NT2/D1 (cell line): Measurements from ENCODE around the gene REST.

ENCODE experiments used
- DNase-seq: peaks from one replicate; pipeline ENCODE4 v3.0.0-alpha.2; 2011; ENCODE audit warnings: low read depth, low spot score
- H3K27me3 ChIP-seq: 2 replicates; pipeline ENCODE4 v1.6.0; 2011; ENCODE audit warnings: mild to moderate bottlenecking; ENCODE audit not compliant: insufficient read length, insufficient read depth
- H3K36me3 ChIP-seq: 2 replicates; pipeline ENCODE4 v1.6.1; 2011; ENCODE audit warnings: mild to moderate bottlenecking, low read length, mixed read lengths; ENCODE audit not compliant: insufficient read depth, insufficient read length
- H3K4me1 ChIP-seq: 2 replicates; pipeline ENCODE4 v1.5.1; 2011; ENCODE audit not compliant: insufficient read depth, insufficient read length
- H3K4me3 ChIP-seq: 2 replicates; pipeline ENCODE4 v1.5.1; 2011; ENCODE audit warnings: low read depth; ENCODE audit not compliant: insufficient read length
- H3K9ac ChIP-seq: 2 replicates; pipeline ENCODE4 v1.6.0; 2011; ENCODE audit warnings: low read depth; ENCODE audit not compliant: insufficient read length
- H3K9me3 ChIP-seq: 2 replicates; pipeline ENCODE4 v1.5.1; 2011; ENCODE audit warnings: mild to moderate bottlenecking, low read length; ENCODE audit not compliant: insufficient read depth
- SUZ12 ChIP-seq: IDR thresholded peaks from 2 replicates; pipeline ENCODE4 v1.6.1; 2011; ENCODE audit not compliant: insufficient read length, insufficient read depth; ENCODE audit errors: extremely low read depth
- YY1 ChIP-seq: IDR thresholded peaks from 2 replicates; pipeline ENCODE4 v1.6.1; 2011; ENCODE audit not compliant: insufficient read length, insufficient read depth
- ZNF274 ChIP-seq: IDR thresholded peaks from 2 replicates; pipeline ENCODE4 v1.6.1; 2011; ENCODE audit warnings: mild to moderate bottlenecking, low read depth, low read length

The REST gene

DNA sequence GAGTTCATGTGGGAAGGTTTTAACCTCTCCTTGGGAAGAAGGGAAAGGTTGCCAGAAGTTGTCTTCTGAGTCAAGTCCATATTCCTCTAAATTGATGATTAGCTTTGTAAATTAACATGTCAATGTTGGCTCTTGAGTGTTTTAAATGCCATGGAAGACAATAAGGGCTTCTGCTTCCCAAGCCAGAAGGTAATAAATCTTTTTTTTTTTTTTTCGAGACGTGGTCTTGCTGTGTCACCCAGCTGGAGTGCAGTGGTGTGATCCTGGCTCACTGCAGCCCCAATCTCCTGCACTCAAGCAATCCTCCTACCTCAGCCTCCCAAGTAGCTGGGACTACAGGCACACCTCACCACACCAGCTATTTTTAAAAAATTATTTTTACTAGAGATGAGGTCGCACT lies 5.0 kb upstream of the REST start:
- H3K36me3 ChIP-seq = no peaks in the 10 kb centered on the region
- no peak for TF ChIP-seq SUZ12
- TF ChIP-seq YY1 = no peak
- no peak for TF ChIP-seq ZNF274
- H3K4me3 ChIP-seq = no peak overlapping the region
- no peaks in the 10 kb centered on the region for H3K4me1 ChIP-seq
- H3K27me3 ChIP-seq = no peaks in the 10 kb centered on the region
- no peak overlapping the region for H3K9ac ChIP-seq
- DNase-seq = no peak
- H3K9me3 ChIP-seq = no peaks in the 10 kb centered on the region

GRCh38 chr4:56905796-56906195 lies 1.9 kb upstream of the REST start:
- no peaks in the 10 kb centered on the region for H3K27me3 ChIP-seq
- DNase-seq = no peak
- peaks cover 5% of the 10 kb centered on the region for H3K36me3 ChIP-seq
- no peak overlapping the region for H3K9ac ChIP-seq
- no peaks in the 10 kb centered on the region for H3K9me3 ChIP-seq
- H3K4me1 ChIP-seq = no peaks in the 10 kb centered on the region
- TF ChIP-seq YY1 (no peak), ZNF274 (no peak), SUZ12 (no peak)
- no peak overlapping the region for H3K4me3 ChIP-seq

DNA sequence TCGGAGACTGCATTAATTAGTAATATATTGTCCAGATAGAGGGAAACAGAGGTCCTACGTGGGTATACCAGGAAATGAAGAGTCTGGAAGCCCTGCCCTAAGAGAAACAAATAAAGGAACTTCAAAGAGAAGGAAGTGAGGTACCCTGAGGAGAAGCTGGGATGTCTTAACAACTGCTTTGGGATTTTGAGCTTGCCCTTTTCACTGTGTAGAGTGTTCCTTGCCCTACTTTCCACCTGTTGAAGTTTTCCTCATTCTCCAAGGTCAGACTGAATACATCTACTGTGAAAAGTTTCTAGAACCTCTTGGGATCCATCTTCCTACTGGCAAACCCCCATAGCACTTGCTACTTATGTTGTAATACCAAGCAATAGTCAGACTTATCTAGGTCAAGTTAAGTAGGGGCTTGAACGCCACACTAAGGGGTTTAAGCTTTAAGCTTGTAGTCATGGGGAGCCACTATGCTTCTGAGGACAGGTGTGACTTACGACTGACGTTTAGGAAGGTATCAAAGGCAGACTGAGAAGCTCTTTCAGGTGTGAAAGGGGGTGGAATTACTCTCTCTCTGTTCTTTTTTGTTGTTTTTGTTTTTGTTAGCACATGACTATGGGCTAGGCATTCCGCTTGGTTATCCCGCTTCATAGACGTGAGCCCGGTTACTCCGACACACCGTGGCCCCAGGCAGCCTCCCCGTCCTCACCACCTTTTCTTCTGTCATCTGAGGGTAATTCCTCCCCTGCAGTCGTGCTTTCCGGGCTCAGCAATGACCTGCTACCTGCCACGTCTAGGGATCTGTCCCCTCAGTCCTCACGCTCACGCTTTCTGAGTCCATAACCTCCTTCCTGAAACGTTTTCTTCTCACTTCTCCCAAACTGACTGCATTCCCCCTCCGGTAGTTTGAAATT lies 959 bp upstream of the REST start:
- Histone ChIP-seq H3K4me1 (no peaks in the 10 kb centered on the region), H3K9me3 (no peaks in the 10 kb centered on the region), H3K4me3 (peak overlapping the region; percentile 13), H3K9ac (peak overlapping the region; percentile 71), H3K36me3 (peaks cover 14% of the 10 kb centered on the region), H3K27me3 (no peaks in the 10 kb centered on the region)
- DNase-seq = no peak
- TF ChIP-seq ZNF274 (no peak), SUZ12 (no peak), YY1 (no peak)

DNA sequence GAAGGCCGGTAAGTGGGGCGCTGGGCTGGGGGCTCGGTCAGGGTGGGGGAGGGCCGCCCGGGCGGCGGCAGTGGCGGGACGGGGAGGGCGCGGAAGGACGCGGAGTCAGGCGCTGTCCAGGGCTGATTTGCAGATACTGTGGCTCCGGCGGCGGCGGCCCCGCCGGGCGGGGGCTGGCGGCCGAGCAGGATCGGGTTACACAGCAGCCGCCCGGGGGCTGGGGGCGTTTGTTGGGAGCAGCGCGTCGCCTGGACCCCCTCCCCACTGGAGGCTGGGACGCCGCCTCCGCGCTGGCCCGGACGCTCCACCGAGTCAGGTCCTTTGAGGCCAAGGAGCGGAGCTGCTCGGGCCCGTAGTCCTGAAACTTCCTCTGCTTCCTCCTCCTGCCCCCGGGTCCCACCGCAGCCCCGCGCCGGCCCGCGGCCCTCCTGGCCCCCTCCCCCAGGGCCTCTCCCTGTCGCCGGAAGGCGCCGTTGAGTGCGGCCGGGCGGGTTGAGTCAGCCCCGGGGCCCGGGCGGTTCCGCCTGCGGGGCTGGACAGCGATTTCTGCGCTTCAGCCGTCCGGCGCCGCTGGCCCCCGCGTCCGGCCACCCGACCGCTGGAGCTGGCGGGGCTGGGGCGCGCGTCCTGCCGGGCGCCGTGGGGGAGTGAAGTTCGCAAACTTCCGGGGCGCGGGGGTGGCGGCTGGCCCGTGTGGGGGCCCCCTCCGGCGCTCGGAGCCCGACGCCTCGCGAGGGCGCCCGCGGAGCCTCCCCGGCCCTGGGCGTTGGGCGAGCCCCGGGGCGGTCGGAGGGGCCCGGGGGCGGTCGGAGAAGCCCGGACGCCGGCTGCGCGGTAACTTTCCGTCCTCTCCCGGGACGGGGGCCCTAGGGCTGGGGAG lies 746 bp downstream of the REST start:
- peak; percentile 59 for DNase-seq
- peak overlapping the region; percentile 88 for H3K9ac ChIP-seq
- no peaks in the 10 kb centered on the region for H3K4me1 ChIP-seq
- TF ChIP-seq SUZ12 (no peak), ZNF274 (no peak), YY1 (no peak)
- peak overlapping the region; percentile 73 for H3K4me3 ChIP-seq
- peaks cover 23% of the 10 kb centered on the region for H3K36me3 ChIP-seq
- H3K27me3 ChIP-seq = no peaks in the 10 kb centered on the region
- H3K9me3 ChIP-seq = no peaks in the 10 kb centered on the region

- H3K27me3 ChIP-seq = no peaks in the 10 kb centered on the region
- H3K4me1 ChIP-seq = peaks cover 2% of the 10 kb centered on the region
- H3K9ac ChIP-seq = peak overlapping the region; percentile 88
- DNase-seq = no peak
- TF ChIP-seq SUZ12 (no peak), ZNF274 (no peak)
- peaks cover 30% of the 10 kb centered on the region for H3K36me3 ChIP-seq
- no peaks in the 10 kb centered on the region for H3K9me3 ChIP-seq
- peak overlapping the region; percentile 73 for H3K4me3 ChIP-seq
Measured at GRCh38 chr4:56909086-56909894, 1.6 kb downstream of the REST start.

DNA sequence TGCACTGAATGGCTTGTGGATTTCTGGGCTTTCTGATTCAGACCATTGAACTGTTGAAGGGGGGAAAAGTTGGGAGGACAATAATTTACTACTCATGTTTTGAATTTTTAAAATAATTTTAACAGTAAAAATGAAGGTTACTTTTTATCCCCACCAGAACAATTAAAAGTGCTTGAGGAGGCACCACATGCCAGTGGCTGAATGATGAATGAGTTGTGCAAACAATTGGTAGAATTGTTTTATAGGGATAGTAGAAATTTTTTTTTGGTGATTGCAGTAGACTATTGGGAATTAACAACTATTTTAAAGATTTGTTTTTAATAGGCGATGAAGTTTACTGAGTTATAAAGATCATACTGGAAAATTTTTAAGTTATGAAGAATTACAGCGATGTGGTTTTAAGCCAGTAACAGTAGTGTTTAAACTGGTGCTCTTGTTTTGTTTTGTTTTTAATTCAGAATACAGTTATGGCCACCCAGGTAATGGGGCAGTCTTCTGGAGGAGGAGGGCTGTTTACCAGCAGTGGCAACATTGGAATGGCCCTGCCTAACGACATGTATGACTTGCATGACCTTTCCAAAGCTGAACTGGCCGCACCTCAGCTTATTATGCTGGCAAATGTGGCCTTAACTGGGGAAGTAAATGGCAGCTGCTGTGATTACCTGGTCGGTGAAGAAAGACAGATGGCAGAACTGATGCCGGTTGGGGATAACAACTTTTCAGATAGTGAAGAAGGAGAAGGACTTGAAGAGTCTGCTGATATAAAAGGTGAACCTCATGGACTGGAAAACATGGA lies 2.7 kb downstream of the REST start:
- Histone ChIP-seq H3K27me3 (no peaks in the 10 kb centered on the region), H3K9ac (peak overlapping the region; percentile 88), H3K9me3 (no peaks in the 10 kb centered on the region), H3K4me3 (peak overlapping the region; percentile 73), H3K4me1 (peaks cover 2% of the 10 kb centered on the region), H3K36me3 (peaks cover 35% of the 10 kb centered on the region)
- no peak for DNase-seq
- TF ChIP-seq SUZ12 (no peak), ZNF274 (no peak), YY1 (no peak)
